ENCODE results near the gene COL9A3. TPM values are rescaled to one million over a fixed set of nuclear protein-coding genes. Genes with fewer than 3 reads are reported as not detected.
A peak's percentile ranks its signal among the peaks of the same experiment; 100 is the strongest.

COL9A3 gene
- total RNA-seq, 1 experiment from 2014 or later = 150 TPM

GRCh38 chr20:62860924-62861691 lies 44.3 kb downstream of the COL9A3 start:
- Mint-ChIP-seq H3K4me3 (peak overlapping the region; percentile 55 to 68; a peak in 4 of 5 replicates), H3K27ac (no peak overlapping the region), H3K27me3 (ENCODE audit: low read depth) (peaks cover 6% of the 10 kb centered on the region), H3K36me3 (ENCODE audit: insufficient read depth in 1 of 3, low read depth in 3 of 3) (peaks cover 10 to 22% (median 14%) of the 10 kb centered on the region in 3 experiments; a peak in 6 of 7 replicates), H3K9me3 (peaks cover 6 to 9% of the 10 kb centered on the region in 2 experiments), H3K4me1 (peaks cover 21 to 29% of the 10 kb centered on the region in 2 experiments)
- no peak overlapping the region for H2AFZ ChIP-seq (ENCODE audit: low read length)
- H3K23ac ChIP-seq (ENCODE audit: insufficient read length, low read depth, low read length) = no peak overlapping the region
- H2BK120ac ChIP-seq (ENCODE audit: low read depth, low read length, poor library complexity, severe bottlenecking) = no peak overlapping the region
- H4K20me1 ChIP-seq (ENCODE audit: control insufficient read depth, insufficient read depth, insufficient read length) = peaks cover 2% of the 10 kb centered on the region
- no peak overlapping the region for H2BK12ac ChIP-seq (ENCODE audit: insufficient read length, low read depth, low read length)
- no peak overlapping the region for H2BK5ac ChIP-seq (ENCODE audit: insufficient read length, low read length)
- no peak overlapping the region for H4K91ac ChIP-seq (ENCODE audit: insufficient read length, low read depth, low read length)
- no peak overlapping the region for H2BK15ac ChIP-seq (ENCODE audit: low read depth, low read length)
- no CpG with 5 or more reads among the region's 129 CpGs for WGBS (ENCODE audit: extremely low coverage, insufficient read length, low lambda C conversion rate)
- H3K56ac ChIP-seq (ENCODE audit: insufficient read length, low read depth, low read length) = no peak overlapping the region
- H2AK5ac ChIP-seq (ENCODE audit: insufficient read length, low read length) = no peak overlapping the region
- H4K8ac ChIP-seq (replicated peaks; ENCODE audit: insufficient read length, low read depth, low read length) = no peak overlapping the region
- H3K79me1 ChIP-seq (ENCODE audit: insufficient read depth, low read depth, low read length, poor library complexity, severe bottlenecking) = no peaks in the 10 kb centered on the region
- no peaks in the 10 kb centered on the region for H3K9me3 ChIP-seq (ENCODE audit: control insufficient read depth, low read depth, low read length)
- H3T11ph ChIP-seq (ENCODE audit: low read length) = no peak overlapping the region
- peaks cover 3% of the 10 kb centered on the region for H3K23me2 ChIP-seq (ENCODE audit: insufficient read length, low read depth, low read length, poor library complexity, severe bottlenecking)
- no peaks in the 10 kb centered on the region for H3K79me2 ChIP-seq (ENCODE audit: insufficient read depth, low read length)
- no peak overlapping the region for H3K27ac ChIP-seq (ENCODE audit: insufficient read length, low read depth, low read length)
- peak; percentile 43 for DNase-seq
- H4K5ac ChIP-seq (ENCODE audit: insufficient read length, low read depth, low read length) = no peak overlapping the region
- TF ChIP-seq, protein P1, sequence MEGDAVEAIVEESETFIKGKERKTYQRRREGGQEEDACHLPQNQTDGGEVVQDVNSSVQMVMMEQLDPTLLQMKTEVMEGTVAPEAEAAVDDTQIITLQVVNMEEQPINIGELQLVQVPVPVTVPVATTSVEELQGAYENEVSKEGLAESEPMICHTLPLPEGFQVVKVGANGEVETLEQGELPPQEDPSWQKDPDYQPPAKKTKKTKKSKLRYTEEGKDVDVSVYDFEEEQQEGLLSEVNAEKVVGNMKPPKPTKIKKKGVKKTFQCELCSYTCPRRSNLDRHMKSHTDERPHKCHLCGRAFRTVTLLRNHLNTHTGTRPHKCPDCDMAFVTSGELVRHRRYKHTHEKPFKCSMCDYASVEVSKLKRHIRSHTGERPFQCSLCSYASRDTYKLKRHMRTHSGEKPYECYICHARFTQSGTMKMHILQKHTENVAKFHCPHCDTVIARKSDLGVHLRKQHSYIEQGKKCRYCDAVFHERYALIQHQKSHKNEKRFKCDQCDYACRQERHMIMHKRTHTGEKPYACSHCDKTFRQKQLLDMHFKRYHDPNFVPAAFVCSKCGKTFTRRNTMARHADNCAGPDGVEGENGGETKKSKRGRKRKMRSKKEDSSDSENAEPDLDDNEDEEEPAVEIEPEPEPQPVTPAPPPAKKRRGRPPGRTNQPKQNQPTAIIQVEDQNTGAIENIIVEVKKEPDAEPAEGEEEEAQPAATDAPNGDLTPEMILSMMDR (conservative IDR thresholded peaks at IDR 0.05) = no peak
- H3K14ac ChIP-seq (ENCODE audit: insufficient read depth, low read length) = peak overlapping the region; percentile 76
- no peak overlapping the region for H3K4ac ChIP-seq (ENCODE audit: low read depth, low read length)
- peak overlapping the region; percentile 63 for H3K18ac ChIP-seq (ENCODE audit: insufficient read length, low read depth, low read length)
- H3K4me2 ChIP-seq (ENCODE audit: insufficient read depth, insufficient read length, low read length) = peak overlapping the region; percentile 37
- H3K27me3 ChIP-seq (ENCODE audit: insufficient read depth, low read length) = no peaks in the 10 kb centered on the region
- no peak overlapping the region for H2BK20ac ChIP-seq (ENCODE audit: low read depth, low read length, poor library complexity, severe bottlenecking)
- H3K4me1 ChIP-seq (ENCODE audit: insufficient read depth, low read length) = no peaks in the 10 kb centered on the region; the same call in 1 of the 2 replicates
- H3K9ac ChIP-seq (ENCODE audit: extremely low read depth, insufficient read length, low read length) = no peak overlapping the region

Measured in H9 (cell line).